ENCODE data around the gene STAT6.

Gene STAT6

GRCh38 chr12:57145460-57146059, 34.4 kb upstream of the STAT6 start:
- no peak for DNase-seq (ENCODE audit: low spot score)
- no peak for FAIRE-seq

- no peak for FAIRE-seq
These were observed 32.3 kb upstream of the STAT6 start for GRCh38 chr12:57143454-57143853.

DNA sequence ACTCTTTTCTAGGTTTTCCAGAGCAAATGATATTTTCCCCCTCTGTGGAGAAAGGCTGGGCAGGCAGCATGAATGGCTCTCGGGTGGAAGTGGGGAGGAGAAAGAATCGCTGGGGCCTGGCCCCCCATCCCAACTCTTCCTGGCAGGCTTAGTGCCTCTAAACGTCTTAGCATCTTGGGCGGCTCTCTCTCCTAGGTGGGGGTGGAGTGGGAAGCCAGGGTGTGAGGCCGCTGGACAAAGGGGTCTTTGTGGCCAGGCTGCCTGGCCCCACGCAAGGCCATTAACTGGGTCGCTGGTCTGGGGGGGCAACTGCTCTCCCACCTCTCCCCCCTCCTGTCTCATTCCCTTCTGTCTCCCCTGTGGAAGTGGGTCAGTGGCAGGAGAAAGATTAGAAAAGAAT, 31.6 kb upstream of the STAT6 start:
- DNase-seq (ENCODE audit: low spot score) (no peak), FAIRE-seq (no peak)

More at GRCh38 chr12:57143454-57143853, 32.3 kb upstream of the STAT6 start:
- DNase-seq (ENCODE audit: low spot score) = no peak

DNA sequence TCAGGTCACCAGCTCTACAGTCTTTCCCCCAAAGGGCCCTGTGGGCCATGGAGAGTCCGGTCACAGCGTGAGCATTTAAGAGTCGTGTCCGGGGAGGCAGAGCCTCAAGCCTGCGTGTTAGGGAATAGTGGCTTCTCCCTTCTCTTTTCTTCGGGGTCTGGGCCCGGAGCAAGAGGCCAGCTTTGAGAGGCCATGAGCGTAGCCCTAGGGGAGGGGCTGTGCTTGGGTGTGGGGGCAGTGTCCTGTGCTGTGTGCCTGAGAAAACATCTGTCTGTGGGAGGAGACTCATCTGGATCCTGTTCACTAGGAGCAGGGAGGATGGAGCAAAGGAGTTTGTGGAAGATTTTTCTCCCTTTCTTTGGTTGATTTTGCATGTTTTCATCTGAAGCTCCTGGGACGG, 31.0 kb upstream of the STAT6 start:
- FAIRE-seq = no peak
- no peak for DNase-seq (ENCODE audit: low spot score)

- FAIRE-seq (no peak), DNase-seq (ENCODE audit: low spot score) (no peak)
These were observed 30.1 kb upstream of the STAT6 start for GRCh38 chr12:57141249-57141648.

GRCh38 chr12:57139796-57140649, 28.9 kb upstream of the STAT6 start:
- DNase-seq (ENCODE audit: low spot score) (no peak), FAIRE-seq (no peak)

DNA sequence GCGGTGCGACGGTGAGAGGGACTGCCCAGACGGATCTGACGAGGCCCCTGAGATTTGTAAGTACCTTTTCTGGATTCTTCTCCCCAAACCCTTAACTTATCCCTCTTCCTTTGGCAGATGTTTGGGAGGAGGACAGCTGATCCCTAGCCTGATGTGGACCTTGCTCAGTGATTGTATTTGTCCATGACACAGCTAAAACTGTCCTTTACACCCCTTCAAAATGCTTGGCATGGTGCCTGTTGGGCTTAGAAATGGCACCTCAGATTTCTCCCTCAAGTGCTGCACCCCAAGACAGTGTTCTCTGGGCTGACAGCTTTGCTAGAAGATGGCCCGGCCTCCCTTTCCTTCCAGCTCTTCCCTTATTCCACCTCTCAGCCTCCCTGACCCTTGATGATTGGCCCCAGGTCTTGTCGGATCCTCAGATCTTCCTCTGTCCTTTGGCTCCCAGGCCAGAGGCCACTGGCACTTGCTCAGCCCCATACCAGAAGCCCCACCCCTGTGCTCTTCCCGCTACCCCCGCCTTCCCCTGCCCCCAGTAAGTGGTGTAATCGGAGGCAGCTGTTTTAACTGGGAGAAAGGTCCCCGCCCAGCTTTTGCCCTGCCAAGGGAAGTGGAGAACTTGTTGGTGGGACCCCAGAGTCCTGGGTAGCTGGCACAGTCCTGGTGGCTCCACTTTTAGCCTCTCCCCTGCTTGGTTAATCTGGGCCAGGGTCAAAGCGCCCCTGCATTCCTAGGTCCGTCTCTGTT, 27.5 kb upstream of the STAT6 start:
- no peak for DNase-seq (ENCODE audit: low spot score)
- FAIRE-seq = no peak

DNA sequence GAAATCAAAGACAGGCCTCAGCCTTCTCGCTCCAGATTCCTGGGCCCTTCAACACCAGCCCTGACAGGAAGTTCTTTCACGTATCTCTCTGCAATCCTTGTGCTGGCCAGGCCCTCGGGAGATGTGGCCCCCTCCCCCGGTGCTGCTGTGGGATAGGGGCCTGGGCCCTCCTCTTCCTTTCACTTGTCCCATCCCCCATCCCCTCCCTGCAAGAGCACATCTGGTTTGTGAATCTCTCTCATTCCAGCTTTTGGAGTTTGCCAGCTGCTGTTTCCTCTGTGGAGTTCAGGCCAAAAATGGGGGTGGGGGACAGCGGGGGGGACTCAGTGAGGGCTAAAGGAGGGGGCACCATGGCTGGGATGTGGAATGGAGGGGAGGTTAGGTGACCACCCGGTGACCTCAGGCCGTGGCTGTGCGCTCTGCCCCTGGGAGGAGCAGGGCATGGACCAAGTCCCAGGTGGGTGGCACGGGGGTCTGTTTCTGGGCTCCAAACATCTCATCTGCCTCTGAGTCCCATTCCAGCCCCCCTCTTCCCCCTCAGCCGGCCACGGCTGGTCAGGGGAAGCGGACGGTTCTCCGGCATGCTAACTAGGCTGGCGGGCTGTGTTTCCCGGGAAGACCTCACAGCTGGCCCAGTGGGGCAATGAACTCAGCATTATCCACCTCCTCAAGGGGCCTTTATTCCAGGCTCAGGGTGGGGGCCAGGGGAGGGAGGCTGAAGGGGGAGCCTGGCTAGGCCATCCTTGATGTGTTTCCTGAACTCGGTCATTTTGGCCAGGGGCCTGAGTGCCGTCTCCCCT, 24.6 kb upstream of the STAT6 start:
- DNase-seq (ENCODE audit: low spot score) = no peak

DNA sequence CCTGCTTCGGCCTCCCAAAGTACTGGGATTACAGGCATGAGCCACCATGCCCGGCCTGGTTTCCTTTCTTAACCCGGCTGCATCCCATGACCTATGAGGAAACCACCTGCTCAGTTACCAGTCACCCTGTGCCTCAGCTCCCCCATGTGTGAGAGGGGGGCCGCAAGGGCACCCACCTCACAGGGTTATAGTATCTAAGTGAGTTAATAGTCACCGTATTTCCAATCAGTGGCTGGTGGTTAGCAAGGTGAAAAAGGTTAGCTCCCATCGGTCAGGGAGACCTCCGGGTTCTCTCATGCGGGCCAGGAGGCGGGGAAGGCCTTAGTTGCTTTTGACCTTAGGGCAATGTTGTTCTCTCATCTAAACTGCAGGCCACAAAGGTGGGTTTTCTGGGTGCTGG, 23.8 kb upstream of the STAT6 start:
- no peak for DNase-seq (ENCODE audit: low spot score)
- FAIRE-seq = no peak

More for the DNA sequence above, 24.6 kb upstream of the STAT6 start:
- no peak for FAIRE-seq

DNA sequence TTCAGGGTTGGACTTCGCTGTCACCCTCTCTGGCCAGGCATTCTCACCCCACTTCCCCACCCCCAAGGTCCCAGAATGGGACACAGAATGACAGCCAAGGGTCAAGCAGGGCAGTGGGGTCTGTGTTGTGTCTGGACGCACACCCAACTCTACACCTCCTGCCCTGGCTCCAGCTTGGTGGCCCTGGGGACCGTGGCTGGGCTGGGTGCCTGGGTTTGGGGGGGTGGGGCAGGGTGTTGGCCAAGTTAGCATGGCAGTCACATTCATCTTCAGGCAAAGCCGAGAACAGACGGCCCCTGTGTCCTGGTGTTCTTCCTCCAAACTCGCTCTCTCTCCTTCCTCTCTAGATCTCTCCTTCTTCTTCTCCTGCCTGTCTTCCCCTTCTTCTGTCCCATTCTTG, 22.8 kb upstream of the STAT6 start:
- DNase-seq (ENCODE audit: low spot score) = no peak
- FAIRE-seq = no peak

GRCh38 chr12:57133013-57133569, 21.9 kb upstream of the STAT6 start:
- FAIRE-seq (no peak), DNase-seq (ENCODE audit: low spot score) (peak; percentile 51)

DNA sequence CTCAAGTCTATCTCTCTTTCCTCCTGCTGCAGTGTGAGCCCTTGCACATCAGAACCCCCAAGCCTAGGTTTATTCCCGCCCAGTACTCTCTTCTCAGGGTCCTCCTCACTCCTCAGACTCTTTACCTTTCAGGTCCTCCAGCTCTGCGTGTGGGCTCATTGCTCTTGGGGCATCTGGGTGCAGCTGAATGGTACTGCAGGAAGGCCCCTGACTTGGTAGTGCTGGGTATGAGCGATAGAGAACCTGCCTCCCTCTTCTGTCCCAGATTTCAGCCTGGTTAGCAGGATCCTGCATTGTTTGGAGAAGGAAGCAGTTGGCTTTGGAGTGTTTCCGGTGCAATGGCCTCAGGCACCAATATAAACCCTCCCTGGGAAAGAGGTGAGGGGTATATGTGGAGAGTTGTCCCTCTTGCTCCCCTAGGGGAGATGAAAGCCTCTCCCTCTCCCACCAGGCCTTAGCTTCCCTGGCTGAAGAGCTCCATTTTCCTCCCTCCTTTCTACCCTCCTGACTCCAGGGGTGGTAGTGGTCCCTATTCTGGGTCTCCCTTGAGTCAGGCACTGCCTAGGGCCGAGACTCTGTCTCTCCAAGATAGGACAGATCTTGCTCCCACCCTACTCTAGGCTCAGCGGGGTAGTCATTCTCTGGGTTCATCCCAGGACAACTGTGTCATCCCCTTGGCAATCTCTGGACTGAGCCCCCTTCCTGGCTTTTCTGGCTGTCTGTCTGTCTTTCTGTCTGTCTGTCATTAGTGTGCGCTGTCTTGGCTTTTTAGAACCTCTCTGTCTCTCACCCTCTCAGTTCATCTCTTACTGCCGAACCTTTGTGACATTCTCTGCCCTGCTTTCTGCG, 21.0 kb upstream of the STAT6 start:
- FAIRE-seq (no peak), DNase-seq (ENCODE audit: low spot score) (no peak)

GRCh38 chr12:57130941-57131340, 19.8 kb upstream of the STAT6 start:
- no peak for DNase-seq (ENCODE audit: low spot score)
- FAIRE-seq = no peak

- DNase-seq (ENCODE audit: low spot score) (no peak), FAIRE-seq (no peak)
These were observed 18.7 kb upstream of the STAT6 start for GRCh38 chr12:57129889-57130288.

GRCh38 chr12:57129321-57129842, 18.2 kb upstream of the STAT6 start:
- FAIRE-seq = no peak
- no peak for DNase-seq (ENCODE audit: low spot score)

DNA sequence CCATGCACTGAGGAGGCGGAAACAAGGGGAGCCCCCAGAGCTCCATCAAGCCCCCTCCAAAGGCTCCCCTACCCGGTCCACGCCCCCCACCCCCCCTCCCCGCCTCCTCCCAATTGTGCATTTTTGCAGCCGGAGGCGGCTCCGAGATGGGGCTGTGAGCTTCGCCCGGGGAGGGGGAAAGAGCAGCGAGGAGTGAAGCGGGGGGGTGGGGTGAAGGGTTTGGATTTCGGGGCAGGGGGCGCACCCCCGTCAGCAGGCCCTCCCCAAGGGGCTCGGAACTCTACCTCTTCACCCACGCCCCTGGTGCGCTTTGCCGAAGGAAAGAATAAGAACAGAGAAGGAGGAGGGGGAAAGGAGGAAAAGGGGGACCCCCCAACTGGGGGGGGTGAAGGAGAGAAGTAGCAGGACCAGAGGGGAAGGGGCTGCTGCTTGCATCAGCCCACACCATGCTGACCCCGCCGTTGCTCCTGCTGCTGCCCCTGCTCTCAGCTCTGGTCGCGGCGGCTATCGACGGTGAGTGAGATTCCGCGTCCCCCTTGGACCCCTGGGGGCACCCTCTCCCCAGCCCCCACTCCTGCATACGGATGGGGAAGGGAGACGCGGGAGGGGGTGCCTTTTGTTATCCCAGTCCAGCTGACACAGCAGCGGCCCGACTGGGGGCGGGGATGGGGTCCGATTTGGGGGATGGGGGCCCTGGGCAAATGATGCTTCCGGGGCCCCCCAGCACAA, 17.5 kb upstream of the STAT6 start:
- no peak for FAIRE-seq
- no peak for DNase-seq (ENCODE audit: low spot score)

DNA sequence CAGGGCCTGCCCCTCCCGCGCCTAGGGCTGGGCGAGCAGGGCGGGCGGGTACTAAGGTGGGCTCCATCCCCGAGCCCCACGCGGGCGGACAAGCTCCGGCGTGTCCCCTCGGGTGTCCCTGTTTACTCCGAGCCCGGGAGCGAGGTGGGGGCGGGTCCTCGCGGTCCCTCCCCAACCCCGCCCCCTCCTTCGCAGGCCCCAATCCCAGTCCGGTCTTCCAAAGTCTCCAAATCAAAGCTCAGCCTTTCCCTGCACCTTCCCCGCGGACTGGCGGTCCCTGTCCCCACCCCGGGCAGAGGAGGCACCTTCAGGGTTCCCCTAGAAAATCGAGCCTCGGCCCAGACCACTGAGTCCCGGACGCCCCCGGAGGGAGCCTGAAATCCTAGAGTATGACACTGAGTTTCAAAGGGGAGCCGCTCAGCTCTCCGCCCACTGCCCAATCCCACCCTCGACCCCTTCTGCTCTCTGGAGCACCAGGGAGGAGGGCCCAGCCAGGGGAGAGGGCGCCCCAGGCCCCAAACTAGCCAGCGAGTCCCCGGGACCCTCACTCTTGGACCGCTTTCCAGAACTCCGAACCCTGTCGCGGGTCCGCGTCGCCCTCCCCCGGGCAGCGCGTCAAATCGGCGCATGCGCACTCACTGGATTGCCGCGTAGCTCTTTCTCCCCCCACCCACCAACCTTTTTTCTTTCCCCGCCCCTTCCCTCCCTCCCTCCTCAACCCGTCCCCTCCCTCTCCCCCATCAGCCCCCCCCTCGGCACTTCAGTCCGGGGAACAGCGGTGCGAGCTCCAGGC, 16.8 kb upstream of the STAT6 start, which contains the start of gene LRP1:
LRP1 (plus strand) TSS at position 758 of the 793 bp plus-strand sequence. CDS start 482 bp downstream, outside the sequence.
- DNase-seq (ENCODE audit: low spot score) (peak; percentile 93), FAIRE-seq (no peak)

GRCh38 chr12:57127101-57127725, 16.1 kb upstream of the STAT6 start:
- DNase-seq (ENCODE audit: low spot score) (peak; percentile 75), FAIRE-seq (no peak)

All from urothelium cell line (cell line).